Upper lobe of left lung (tissue), 6 donors: Measurements from ENCODE around the gene NFAT5. TPM values are rescaled to one million over a fixed set of nuclear protein-coding genes. Genes with fewer than 3 reads are reported as not detected.

Source experiments
- ATAC-seq, 2 donors: fragments of 200-7000 bp; cut with Tn5 transposase; one replicate each; pipeline ENCODE4 v1.9.1; 2022; ENCODE audit warnings: mild to moderate bottlenecking in 2 of 2, moderate library complexity in 2 of 2; ENCODE audit not compliant: low FRiP score in 2 of 2
- DNase-seq, 2 donors: peaks; one replicate each; pipeline ENCODE4 v3.0.0-alpha.2; 2019 to 2020
- H3K27ac ChIP-seq, 4 donors: fragments of 200-600 bp; sonication (generic); one replicate each; pipeline ENCODE4 v1.5.1; 2016 to 2019
- H3K27me3 ChIP-seq, 4 donors: fragments of 200-600 bp; sonication (generic); one replicate each; pipeline ENCODE4 v1.5.1; 2017 to 2019
- H3K36me3 ChIP-seq, 4 donors: fragments of 200-600 bp; sonication (generic); one replicate each; pipeline ENCODE4 v1.5.1; 2016 to 2019
- H3K4me1 ChIP-seq, 4 donors: fragments of 200-600 bp; sonication (generic); one replicate each; pipeline ENCODE4 v1.5.1; 2018 to 2019
- H3K4me3 ChIP-seq, 4 donors: fragments of 200-600 bp; sonication (generic); one replicate each; pipeline ENCODE4 v1.5.1; 2017 to 2019; ENCODE audit warnings: mild to moderate bottlenecking in 2 of 4, moderate library complexity in 1 of 4
- H3K9me3 ChIP-seq, 4 donors: fragments of 200-600 bp; sonication (generic); one replicate each; pipeline ENCODE4 v1.5.1; 2018 to 2019
- EP300 ChIP-seq, 4 donors: sonication (generic); formaldehyde crosslinking; IDR thresholded peaks; one replicate each; pipeline ENCODE4 v1.5.1; 2017; ENCODE audit warnings: antibody characterized with exemption in 4 of 4, control low read depth in 2 of 4
- POLR2A ChIP-seq, 4 donors: fragments of 450-650 bp; IDR thresholded peaks; one replicate each; pipeline ENCODE4 v1.5.1; 2016 to 2017; ENCODE audit warnings: antibody characterized with exemption in 4 of 4, mild to moderate bottlenecking in 2 of 4
- POLR2AphosphoS5 ChIP-seq, 2 donors: sonication (generic); formaldehyde crosslinking; IDR thresholded peaks; one replicate each; pipeline ENCODE4 v1.5.1; 2017; ENCODE audit warnings: antibody characterized with exemption in 2 of 2
- WGBS, 2 donors: methylation state at CpG; one replicate each; pipeline ENCODE4 v1.1.5; 2017 to 2018; 5-methylcytosine and 5-hydroxymethylcytosine counted together
- total RNA-seq, 6 donors: library from RNA; depleted of rRNA in 4 of 6; stranded (reverse); fragments of >200 nt in 4 of 6; gene quantifications; one replicate each; pipeline versions ENCODE4 v1.1.0 to v1.2.1, GENCODE V29; 2016 to 2021
- TF ChIP-seq, protein P1 (sequence below), 6 experiments: fragments of 450-650 bp in 4 of 6; fragments of 200-600 bp in 2 of 6; sonication (generic) in 2 of 6; IDR thresholded peaks; one replicate each; pipeline ENCODE4 v1.5.1; 2016 to 2019; ENCODE audit warnings: antibody characterized with exemption in 6 of 6
- donor health status: DM: no; HTN: no; CAD: no; lungs with moderate emphysema.
- donor health status: DM: no; HTN: yes; CAD: no; lungs with severe emphysema.

Gene NFAT5
- total RNA-seq, 6 donors from 2014 or later = 36.0 to 80.7 (median 50.4) TPM

DNA sequence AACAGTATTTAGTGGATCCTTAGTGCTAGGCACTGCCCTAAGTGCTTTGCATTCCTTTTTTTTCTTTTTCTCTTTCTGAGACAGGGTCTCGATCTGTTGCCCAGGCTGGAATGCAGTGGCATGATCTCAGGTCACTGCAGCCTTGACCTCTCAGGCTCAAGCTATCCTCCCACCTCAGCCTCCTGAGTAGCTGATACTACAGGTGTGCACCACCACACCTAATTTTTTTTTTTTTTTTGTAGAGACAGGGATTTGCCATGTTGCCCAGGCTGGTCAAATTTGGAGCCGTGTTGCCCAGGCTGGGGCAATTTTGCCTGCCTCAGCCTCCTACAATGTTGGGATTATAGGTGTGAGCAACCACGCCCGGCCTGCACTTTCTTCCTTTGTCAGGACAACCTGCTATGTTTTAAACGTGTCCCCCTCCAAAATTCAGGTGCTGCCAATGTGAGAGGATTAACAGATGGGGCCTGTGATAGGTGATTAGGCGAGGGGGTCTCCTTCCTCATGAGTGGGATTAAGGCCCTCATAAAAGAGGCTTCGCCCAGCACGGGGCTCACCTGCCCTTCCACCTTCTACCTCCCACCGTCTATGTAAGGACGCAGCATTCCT is 155.2 kb downstream of the NFAT5 start:
- Histone ChIP-seq H3K4me1 (peaks cover 0 to 13% (median 3%) of the 10 kb centered on the region in 4 donors), H3K27me3 (no peaks in the 10 kb centered on the region), H3K36me3 (peaks cover 0 to 25% (median 8%) of the 10 kb centered on the region in 4 donors), H3K9me3 (no peaks in the 10 kb centered on the region), H3K27ac (no peak overlapping the region), H3K4me3 (no peak overlapping the region)
- peak in 1 of 2 donors; percentile 2 for DNase-seq
- TF ChIP-seq EP300 (IDR thresholded peaks at IDR 0.05) = no peak
- TF ChIP-seq, protein P1, sequence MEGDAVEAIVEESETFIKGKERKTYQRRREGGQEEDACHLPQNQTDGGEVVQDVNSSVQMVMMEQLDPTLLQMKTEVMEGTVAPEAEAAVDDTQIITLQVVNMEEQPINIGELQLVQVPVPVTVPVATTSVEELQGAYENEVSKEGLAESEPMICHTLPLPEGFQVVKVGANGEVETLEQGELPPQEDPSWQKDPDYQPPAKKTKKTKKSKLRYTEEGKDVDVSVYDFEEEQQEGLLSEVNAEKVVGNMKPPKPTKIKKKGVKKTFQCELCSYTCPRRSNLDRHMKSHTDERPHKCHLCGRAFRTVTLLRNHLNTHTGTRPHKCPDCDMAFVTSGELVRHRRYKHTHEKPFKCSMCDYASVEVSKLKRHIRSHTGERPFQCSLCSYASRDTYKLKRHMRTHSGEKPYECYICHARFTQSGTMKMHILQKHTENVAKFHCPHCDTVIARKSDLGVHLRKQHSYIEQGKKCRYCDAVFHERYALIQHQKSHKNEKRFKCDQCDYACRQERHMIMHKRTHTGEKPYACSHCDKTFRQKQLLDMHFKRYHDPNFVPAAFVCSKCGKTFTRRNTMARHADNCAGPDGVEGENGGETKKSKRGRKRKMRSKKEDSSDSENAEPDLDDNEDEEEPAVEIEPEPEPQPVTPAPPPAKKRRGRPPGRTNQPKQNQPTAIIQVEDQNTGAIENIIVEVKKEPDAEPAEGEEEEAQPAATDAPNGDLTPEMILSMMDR (IDR thresholded peaks at IDR 0.05) = no peak
- no peak for TF ChIP-seq POLR2A (IDR thresholded peaks at IDR 0.05)
- TF ChIP-seq POLR2AphosphoS5 (IDR thresholded peaks at IDR 0.05) = no peak
- ATAC-seq = no peak
- 90 to 91% methylated on average over 10 of the region's 10 CpGs for WGBS, 2 donors

DNA sequence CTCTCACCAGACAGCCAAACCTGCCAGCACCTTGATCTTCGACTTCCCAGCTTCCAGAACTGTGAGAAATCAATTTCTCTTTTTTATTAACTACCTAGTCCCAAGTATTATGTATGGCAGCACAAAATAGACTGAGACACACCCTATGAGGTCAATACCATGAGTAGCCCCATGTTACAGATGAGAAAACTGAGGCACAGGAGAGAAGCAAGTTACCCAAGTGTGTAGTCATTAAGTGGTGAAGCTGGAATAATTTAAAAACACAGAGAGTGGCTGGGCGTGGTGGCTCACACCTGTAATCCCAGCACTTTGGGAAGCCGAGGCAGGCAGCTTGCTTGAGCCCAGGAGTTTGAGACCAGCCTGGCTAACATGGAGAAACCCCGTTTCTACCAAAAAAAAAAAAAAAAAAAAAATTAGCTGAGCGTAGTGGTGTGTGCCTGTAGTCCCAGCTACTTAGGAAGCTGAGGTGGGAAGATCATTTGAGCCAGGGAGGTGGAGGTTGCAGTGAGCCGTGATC is 155.7 kb downstream of the NFAT5 start:
- Histone ChIP-seq H3K4me3 (no peak overlapping the region), H3K36me3 (peaks cover 0 to 19% (median 6%) of the 10 kb centered on the region in 4 donors), H3K9me3 (no peaks in the 10 kb centered on the region), H3K27me3 (no peaks in the 10 kb centered on the region), H3K4me1 (peaks cover 0 to 18% (median 6%) of the 10 kb centered on the region in 4 donors), H3K27ac (no peak overlapping the region)
- ATAC-seq = no peak
- TF ChIP-seq POLR2A (IDR thresholded peaks at IDR 0.05) (no peak), POLR2AphosphoS5 (IDR thresholded peaks at IDR 0.05) (no peak), EP300 (IDR thresholded peaks at IDR 0.05) (no peak)
- TF ChIP-seq, protein P1 (IDR thresholded peaks at IDR 0.05) = no peak
- no peak for DNase-seq
- WGBS, 2 donors = 93% methylated on average over 6 of the region's 6 CpGs

DNA sequence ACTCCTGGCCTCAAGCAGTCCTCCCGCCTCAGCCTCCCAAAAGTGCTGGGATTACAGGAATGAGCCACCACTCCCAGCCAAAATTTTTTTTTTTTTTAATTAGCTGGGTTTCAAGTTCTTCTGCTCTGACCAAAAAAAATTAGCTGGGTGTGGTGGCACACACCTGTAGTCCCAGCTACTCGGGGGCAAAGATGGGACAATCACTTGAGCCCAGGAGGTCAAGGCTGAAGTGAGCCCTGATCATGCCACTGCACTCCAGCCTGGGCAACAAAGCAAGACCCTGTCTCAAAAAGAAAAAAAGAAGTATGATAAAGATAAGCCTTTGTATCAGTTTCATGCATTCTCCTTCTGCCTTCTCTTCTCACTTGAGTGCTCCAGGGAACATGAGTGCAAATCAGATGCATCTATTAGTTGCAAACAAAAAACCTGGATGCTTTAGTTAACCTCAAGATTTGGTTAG is 158.7 kb downstream of the NFAT5 start:
- ATAC-seq (no peak), DNase-seq (peak in 1 of 2 donors; percentile 0)
- no peaks in the 10 kb centered on the region for H3K36me3 ChIP-seq
- peak overlapping the region in 2 of 4 donors; percentile 84 to 88 for H3K27ac ChIP-seq
- 95 to 100% methylated on average over 2 of the region's 2 CpGs for WGBS, 2 donors
- no peak overlapping the region for H3K4me3 ChIP-seq
- no peaks in the 10 kb centered on the region for H3K27me3 ChIP-seq
- TF ChIP-seq EP300 (IDR thresholded peaks at IDR 0.05) (no peak), POLR2AphosphoS5 (IDR thresholded peaks at IDR 0.05) (no peak), POLR2A (IDR thresholded peaks at IDR 0.05) (no peak)
- TF ChIP-seq, protein P1 (IDR thresholded peaks at IDR 0.05) = no peak
- no peaks in the 10 kb centered on the region for H3K9me3 ChIP-seq
- H3K4me1 ChIP-seq = peaks cover 13 to 41% (median 22%) of the 10 kb centered on the region in 4 donors

DNA sequence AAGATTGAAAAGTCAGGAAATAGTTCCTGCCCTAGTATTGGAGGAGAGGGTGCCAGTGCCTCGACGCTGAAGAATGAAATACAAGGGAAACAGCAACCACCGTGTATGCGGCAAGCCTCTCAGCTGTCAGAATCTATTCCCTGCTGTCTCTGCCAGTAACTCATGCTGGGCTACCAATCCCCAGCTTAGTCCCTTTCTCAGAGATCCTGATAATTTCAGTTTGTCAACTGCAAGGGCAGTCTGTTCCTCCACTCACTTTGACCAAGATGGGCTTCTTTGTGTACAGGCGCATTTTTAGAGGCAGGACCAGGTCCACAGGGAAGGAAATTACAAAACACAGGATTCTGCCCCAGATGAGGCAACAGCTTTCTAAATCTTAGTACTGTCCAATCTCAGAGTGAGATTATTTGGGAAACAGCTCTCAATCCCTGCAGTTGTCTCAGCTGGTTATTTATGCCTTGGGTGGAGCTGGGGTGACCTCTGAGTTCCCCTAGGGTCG is 159.3 kb downstream of the NFAT5 start:
- ATAC-seq = no peak
- no peaks in the 10 kb centered on the region for H3K9me3 ChIP-seq
- H3K27me3 ChIP-seq = no peaks in the 10 kb centered on the region
- peak overlapping the region in 3 of 4 donors; percentile 52 to 63 (median 57) for H3K4me3 ChIP-seq
- DNase-seq = no peak
- 45 to 61% methylated on average over 6 of the region's 6 CpGs for WGBS, 2 donors
- peaks cover 13 to 41% (median 22%) of the 10 kb centered on the region in 4 donors for H3K4me1 ChIP-seq
- TF ChIP-seq EP300 (IDR thresholded peaks at IDR 0.05) (no peak), POLR2AphosphoS5 (IDR thresholded peaks at IDR 0.05) (no peak), POLR2A (IDR thresholded peaks at IDR 0.05) (no peak)
- TF ChIP-seq, protein P1 (IDR thresholded peaks at IDR 0.05) = no peak
- H3K36me3 ChIP-seq = no peaks in the 10 kb centered on the region
- peak overlapping the region in 3 of 4 donors; percentile 78 to 88 (median 84) for H3K27ac ChIP-seq
